ENCODE results near the gene C16orf96.

C16orf96 gene

DNA sequence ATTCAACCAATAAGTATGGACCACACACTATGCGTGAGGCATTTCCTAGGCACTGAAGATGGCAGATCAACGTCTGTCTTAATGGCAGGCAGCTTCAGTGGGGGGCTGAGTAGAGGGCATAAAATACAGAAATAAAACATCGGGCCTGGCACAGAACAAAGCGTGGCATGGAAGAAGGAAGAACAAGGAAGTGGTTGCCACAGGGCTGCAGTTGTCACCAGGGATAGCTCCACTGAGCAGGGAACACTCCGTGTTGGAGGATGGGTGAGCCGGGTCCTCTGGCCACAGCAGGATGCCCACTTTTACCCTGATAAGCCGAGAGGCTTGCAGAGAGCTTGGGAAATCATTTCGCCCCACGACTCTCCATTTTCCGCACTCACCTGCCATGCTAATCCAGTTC, 23.9 kb upstream of the C16orf96 start:
- ChIA-PET CTCF (interaction anchor here (0.5 to 2.5 kb wide), 3 partner anchors 14 to 521 kb away, joined by 3 to 8 read pairs (median 4); no protein-coding TSS in a partner anchor), POLR2A (no interaction called here)
- Histone ChIP-seq H3K27ac (ENCODE audit: extremely low read depth, low read depth, low read length) (no peak overlapping the region), H3K4me1 (ENCODE audit: control insufficient read depth, insufficient read depth, low read length) (peaks cover 3% of the 10 kb centered on the region; the same call in 1 of the 2 replicates), H3K4me3 (ENCODE audit: low read depth, low read length) (no peak overlapping the region), H3K9me3 (ENCODE audit: control insufficient read depth, insufficient read depth, low read depth, low read length) (no peaks in the 10 kb centered on the region), H3K36me3 (ENCODE audit: control insufficient read depth in 2 of 2, insufficient read depth in 1 of 2, low read length in 2 of 2) (peaks cover 0 to 40% of the 10 kb centered on the region in 2 experiments; a peak in 1 of 3 replicates)
- TF ChIP-seq ZNF211 (tag by site-specific recombination; IDR thresholded peaks at IDR 0.05; ENCODE audit: low read depth) (no peak), ZNF548 (tag by site-specific recombination; IDR thresholded peaks at IDR 0.05) (peak; percentile 99), ZNF248 (tag by site-specific recombination; IDR thresholded peaks at IDR 0.05) (no peak)
- TF ChIP-seq, protein P1, sequence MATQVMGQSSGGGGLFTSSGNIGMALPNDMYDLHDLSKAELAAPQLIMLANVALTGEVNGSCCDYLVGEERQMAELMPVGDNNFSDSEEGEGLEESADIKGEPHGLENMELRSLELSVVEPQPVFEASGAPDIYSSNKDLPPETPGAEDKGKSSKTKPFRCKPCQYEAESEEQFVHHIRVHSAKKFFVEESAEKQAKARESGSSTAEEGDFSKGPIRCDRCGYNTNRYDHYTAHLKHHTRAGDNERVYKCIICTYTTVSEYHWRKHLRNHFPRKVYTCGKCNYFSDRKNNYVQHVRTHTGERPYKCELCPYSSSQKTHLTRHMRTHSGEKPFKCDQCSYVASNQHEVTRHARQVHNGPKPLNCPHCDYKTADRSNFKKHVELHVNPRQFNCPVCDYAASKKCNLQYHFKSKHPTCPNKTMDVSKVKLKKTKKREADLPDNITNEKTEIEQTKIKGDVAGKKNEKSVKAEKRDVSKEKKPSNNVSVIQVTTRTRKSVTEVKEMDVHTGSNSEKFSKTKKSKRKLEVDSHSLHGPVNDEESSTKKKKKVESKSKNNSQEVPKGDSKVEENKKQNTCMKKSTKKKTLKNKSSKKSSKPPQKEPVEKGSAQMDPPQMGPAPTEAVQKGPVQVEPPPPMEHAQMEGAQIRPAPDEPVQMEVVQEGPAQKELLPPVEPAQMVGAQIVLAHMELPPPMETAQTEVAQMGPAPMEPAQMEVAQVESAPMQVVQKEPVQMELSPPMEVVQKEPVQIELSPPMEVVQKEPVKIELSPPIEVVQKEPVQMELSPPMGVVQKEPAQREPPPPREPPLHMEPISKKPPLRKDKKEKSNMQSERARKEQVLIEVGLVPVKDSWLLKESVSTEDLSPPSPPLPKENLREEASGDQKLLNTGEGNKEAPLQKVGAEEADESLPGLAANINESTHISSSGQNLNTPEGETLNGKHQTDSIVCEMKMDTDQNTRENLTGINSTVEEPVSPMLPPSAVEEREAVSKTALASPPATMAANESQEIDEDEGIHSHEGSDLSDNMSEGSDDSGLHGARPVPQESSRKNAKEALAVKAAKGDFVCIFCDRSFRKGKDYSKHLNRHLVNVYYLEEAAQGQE (tag by site-specific recombination; IDR thresholded peaks at IDR 0.05), result peak; percentile 15; the same call in 1 of the 2 replicates

DNA sequence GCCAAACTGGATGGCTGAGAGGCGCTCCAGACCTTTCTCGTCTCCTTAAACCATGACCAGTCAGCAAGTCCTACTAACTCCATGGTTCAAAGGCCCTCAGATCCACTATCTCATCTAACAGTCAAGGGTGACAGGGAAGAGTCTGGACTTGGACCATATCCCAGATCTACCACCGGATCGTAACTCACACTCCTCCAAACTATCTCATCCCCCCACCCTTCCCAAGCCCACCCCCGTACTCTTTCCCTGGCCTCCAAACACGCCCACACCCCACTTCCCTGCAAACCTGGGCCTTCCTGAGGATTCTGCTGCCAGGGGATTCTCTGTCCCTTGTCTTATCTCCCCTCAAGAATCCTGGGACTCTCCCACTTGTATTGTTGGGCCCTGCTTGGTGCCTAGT, 22.6 kb upstream of the C16orf96 start:
- no peaks in the 10 kb centered on the region for H3K9me3 ChIP-seq (ENCODE audit: control insufficient read depth, insufficient read depth, low read depth, low read length)
- TF ChIP-seq ZNF664 (tag by site-specific recombination; IDR thresholded peaks at IDR 0.05) (peak; percentile 93), ZBTB48 (tag by site-specific recombination; IDR thresholded peaks at IDR 0.05) (no peak), EGR2 (tag by site-specific recombination; IDR thresholded peaks at IDR 0.05; ENCODE audit: low read depth) (peak; percentile 84; the same call in 1 of the 2 replicates), ZFHX2 (tag by site-specific recombination; conservative IDR thresholded peaks at IDR 0.05) (peak; percentile 91)
- POLR2A ChIA-PET, result no interaction called here
- H3K4me1 ChIP-seq (ENCODE audit: control insufficient read depth, insufficient read depth, low read length), result peaks cover 3% of the 10 kb centered on the region; the same call in 1 of the 2 replicates
- H3K4me3 ChIP-seq (ENCODE audit: low read depth, low read length), result no peak overlapping the region
- CTCF ChIA-PET, result interaction anchor here (2.5 kb wide), 1 partner anchor 15 kb away, joined by 8 read pairs; no protein-coding TSS in a partner anchor
- no peak overlapping the region for H3K27ac ChIP-seq (ENCODE audit: extremely low read depth, low read depth, low read length)
- H3K36me3 ChIP-seq (ENCODE audit: control insufficient read depth in 2 of 2, insufficient read depth in 1 of 2, low read length in 2 of 2), result peaks cover 0 to 40% of the 10 kb centered on the region in 2 experiments; a peak in 1 of 3 replicates

DNA sequence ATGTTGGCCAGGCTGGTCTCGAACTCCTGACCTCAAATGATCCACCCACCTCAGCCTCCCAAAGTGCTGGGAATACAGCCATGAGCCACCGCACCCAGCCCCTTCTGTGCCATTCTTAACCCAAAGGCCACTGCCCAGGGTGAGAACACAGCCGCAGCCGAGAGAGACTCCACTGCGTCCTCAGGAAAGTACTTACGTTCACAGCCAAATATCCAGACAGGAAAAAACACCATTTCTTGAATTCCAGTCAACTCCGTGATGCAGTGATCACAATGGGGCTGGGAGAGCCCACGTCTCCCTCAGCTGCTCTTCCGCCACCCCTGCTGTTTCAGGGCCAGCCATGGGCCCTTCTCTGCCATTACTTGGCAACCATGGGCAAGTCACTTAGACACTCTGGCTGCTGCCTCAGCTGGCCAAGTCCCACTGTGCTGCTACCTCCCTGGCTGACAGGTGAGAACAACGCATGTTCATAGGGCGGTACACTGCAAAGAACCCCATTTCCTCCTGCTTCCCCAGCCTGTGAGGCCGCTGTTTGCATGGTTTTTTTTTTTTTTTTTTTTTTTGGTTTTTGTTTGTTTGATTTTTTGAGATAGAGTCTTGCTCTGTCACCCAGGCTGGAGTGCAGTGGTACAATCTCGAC, 21.9 kb upstream of the C16orf96 start:
- Histone ChIP-seq H3K9me3 (ENCODE audit: control insufficient read depth, insufficient read depth, low read depth, low read length) (no peaks in the 10 kb centered on the region), H3K4me1 (ENCODE audit: control insufficient read depth, insufficient read depth, low read length) (peaks cover under 1% of the 10 kb centered on the region; the same call in 1 of the 2 replicates), H3K36me3 (ENCODE audit: control insufficient read depth in 2 of 2, insufficient read depth in 1 of 2, low read length in 2 of 2) (peaks cover 0 to 40% of the 10 kb centered on the region in 2 experiments; a peak in 1 of 3 replicates), H3K27ac (ENCODE audit: extremely low read depth, low read depth, low read length) (no peak overlapping the region), H3K4me3 (ENCODE audit: low read depth, low read length) (no peak overlapping the region)
- ChIA-PET CTCF (interaction anchor here (1.2 kb wide), 1 partner anchor 15 kb away, joined by 4 read pairs; no protein-coding TSS in a partner anchor), POLR2A (interaction anchor here (0.7 kb wide), 1 partner anchor 14 kb away, joined by 4 read pairs; no protein-coding TSS in a partner anchor)
- TF ChIP-seq, protein P2, sequence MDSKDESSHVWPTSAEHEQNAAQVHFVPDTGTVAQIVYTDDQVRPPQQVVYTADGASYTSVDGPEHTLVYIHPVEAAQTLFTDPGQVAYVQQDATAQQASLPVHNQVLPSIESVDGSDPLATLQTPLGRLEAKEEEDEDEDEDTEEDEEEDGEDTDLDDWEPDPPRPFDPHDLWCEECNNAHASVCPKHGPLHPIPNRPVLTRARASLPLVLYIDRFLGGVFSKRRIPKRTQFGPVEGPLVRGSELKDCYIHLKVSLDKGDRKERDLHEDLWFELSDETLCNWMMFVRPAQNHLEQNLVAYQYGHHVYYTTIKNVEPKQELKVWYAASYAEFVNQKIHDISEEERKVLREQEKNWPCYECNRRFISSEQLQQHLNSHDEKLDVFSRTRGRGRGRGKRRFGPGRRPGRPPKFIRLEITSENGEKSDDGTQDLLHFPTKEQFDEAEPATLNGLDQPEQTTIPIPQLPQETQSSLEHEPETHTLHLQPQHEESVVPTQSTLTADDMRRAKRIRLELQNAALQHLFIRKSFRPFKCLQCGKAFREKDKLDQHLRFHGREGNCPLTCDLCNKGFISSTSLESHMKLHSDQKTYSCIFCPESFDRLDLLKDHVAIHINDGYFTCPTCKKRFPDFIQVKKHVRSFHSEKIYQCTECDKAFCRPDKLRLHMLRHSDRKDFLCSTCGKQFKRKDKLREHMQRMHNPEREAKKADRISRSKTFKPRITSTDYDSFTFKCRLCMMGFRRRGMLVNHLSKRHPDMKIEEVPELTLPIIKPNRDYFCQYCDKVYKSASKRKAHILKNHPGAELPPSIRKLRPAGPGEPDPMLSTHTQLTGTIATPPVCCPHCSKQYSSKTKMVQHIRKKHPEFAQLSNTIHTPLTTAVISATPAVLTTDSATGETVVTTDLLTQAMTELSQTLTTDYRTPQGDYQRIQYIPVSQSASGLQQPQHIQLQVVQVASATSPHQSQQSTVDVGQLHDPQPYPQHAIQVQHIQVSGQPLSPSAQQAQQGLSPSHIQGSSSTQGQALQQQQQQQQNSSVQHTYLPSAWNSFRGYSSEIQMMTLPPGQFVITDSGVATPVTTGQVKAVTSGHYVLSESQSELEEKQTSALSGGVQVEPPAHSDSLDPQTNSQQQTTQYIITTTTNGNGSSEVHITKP (tag by site-specific recombination; IDR thresholded peaks at IDR 0.05), result peak; percentile 32; the same call in 1 of the 2 replicates
- TF ChIP-seq KLF7 (tag by site-specific recombination; IDR thresholded peaks at IDR 0.05; ENCODE audit: borderline replicate concordance), result no peak
- TF ChIP-seq, protein P3, sequence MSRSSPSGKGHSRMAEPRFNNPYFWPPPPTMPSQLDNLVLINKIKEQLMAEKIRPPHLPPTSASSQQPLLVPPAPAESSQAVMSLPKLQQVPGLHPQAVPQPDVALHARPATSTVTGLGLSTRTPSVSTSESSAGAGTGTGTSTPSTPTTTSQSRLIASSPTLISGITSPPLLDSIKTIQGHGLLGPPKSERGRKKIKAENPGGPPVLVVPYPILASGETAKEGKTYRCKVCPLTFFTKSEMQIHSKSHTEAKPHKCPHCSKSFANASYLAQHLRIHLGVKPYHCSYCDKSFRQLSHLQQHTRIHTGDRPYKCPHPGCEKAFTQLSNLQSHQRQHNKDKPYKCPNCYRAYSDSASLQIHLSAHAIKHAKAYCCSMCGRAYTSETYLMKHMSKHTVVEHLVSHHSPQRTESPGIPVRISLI (tag by site-specific recombination; IDR thresholded peaks at IDR 0.05), result peak; percentile 45; the same call in 1 of the 2 replicates

Data from HEK293 (cell line).